GM21423 (cell line): ENCODE data around the gene SHE.

Experiments
- ATAC-seq: cut with Tn5 transposase; IDR thresholded peaks from one replicate; pipeline ENCODE4 v1.9.1; 2021; ENCODE audit warnings: mild to moderate bottlenecking, moderate library complexity; ENCODE audit not compliant: unreplicated experiment

Gene SHE

DNA sequence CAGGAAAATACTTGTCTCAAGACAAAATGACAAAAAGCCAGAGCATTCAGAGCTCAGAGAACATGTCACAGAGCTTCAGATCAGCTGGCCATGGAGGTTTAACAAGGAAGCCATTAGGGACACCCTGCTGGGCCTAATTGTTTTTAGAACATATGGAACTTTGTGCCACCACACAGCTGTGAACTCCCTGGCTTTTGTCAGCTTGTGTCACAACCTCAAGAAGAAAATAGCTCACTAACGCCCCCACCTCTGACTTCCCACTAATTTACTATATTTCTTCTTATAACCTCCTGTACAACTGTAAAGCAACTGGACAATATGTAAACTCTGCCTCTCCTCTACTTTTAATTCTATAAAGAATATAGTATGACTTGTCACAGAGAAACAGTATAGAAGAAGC is 21.2 kb downstream of the SHE start:
- ATAC-seq = no peak

DNA sequence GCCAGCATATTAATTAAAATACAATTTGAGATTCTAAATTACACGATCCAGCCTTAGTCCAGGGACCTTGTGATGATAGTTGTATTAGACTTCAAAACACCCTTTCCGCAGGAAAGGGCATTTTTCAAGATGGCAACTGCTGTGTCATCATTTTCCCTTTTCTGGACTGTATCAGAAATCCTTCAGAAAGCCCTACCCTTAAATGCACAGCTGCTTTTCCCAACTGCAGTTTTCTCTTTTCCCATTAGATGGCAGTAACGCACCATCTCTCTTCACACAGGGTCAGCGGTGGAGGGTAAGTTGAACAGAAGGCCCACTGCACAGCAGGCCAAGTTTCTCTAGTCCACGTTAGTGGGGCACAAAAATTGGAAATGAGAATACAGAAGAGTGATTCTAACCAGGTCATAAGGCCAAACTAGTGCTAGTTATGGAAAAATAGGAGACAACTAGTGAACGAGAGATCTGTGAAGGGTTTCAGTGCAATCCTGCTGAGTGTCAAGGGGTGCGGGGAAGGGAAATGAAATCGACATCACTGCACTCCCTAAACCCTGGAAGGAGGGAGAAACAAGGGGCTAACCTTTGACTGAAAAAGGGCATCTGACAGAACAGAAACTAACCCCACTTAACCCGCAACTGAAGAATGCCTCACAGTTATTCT is 22.3 kb downstream of the SHE start:
- ATAC-seq = no peak

DNA sequence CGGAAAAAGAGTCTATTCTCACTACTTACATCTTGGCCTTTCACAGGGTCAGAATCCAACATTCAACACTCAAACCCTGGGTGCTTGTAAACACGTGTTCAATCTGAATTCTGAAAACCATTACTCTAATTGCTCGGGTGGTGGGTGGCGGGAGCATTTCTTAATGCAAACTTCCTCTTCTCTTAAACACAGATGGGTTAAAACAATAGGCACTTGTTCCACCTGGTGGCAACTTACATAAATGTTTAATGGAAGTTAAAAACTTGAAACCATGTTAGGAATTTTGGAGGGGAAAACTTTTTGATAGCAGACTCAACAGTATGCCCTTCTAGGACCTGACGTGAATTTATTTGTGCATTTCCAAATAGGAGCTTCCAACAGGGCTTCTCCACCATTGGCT is 23.6 kb downstream of the SHE start:
- no peak for ATAC-seq

DNA sequence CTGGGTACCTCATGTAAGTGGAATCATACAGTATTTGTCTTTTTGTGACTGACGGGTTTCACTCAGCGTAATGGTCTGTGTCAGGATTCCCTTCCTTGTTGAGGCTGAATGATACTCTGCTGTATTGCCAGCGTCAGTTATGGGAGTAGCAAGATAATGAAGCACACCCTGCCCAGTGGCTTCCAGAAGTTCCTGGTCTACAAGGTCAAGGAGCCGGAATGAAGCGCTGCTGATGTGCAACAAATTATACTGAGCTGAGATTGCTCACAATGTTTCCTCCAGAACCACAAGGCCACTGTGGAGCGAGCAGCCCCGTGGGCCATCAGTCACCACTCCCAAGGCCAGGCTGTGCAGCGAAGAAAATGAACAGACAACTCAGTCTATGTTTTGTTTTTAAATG is 24.2 kb downstream of the SHE start:
- ATAC-seq = no peak

DNA sequence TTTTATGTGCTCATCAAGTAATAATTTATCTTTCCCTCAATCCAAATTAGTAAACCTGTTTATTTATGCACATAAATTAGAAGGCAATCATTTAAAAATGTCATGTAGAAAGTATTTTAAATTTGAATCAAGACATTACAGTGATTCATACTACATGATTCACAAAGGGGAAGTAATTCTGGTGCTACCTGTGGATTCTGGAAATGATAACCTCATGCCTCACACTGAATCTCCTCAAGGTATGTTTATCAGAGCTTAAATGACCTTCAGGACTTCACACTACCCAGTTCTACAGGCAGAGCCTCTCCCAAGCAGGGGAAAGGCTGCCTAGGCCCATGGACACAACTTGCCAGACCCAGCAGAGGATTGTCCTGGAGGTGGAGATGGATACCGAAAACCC is 25.4 kb downstream of the SHE start:
- ATAC-seq = no peak

DNA sequence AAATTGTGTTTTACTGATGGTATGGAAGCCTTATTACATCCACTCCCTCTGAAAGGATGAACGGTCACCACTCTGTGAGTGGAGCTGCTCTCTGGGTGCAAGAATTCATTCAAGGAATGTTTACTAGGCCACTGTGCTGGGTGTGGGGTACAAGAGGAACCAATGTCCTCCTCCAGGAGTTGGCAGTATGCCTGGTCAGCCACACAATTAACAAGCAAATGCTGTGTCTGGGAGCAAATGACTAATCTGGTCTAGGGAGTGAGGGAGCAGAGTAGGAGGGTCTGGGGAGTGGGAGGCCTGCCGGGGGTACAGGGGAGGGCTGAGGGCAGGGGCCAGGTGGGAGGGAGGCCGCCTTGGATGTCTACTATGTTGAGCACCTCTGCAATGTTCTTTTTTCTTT is 27.4 kb downstream of the SHE start:
- no peak for ATAC-seq

DNA sequence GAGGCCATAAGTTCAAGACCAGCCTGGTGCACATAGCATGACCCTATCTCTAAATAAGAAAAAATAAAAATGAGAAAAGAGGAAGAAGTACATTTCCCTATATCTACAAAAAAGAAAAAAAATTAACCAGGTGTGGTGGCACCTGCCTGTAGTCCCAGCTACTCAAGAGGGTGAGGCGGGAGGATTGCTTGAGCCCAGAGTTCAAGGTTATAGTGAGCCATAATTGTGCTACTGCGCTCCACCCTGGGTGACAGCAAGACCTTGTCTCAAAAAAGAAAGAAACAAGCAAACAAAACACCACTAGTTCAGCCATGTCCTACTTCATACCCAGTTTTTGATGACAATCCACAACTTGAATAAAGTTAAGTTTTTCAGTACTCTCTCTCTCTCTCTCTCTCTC is 30.9 kb downstream of the SHE start:
- no peak for ATAC-seq

DNA sequence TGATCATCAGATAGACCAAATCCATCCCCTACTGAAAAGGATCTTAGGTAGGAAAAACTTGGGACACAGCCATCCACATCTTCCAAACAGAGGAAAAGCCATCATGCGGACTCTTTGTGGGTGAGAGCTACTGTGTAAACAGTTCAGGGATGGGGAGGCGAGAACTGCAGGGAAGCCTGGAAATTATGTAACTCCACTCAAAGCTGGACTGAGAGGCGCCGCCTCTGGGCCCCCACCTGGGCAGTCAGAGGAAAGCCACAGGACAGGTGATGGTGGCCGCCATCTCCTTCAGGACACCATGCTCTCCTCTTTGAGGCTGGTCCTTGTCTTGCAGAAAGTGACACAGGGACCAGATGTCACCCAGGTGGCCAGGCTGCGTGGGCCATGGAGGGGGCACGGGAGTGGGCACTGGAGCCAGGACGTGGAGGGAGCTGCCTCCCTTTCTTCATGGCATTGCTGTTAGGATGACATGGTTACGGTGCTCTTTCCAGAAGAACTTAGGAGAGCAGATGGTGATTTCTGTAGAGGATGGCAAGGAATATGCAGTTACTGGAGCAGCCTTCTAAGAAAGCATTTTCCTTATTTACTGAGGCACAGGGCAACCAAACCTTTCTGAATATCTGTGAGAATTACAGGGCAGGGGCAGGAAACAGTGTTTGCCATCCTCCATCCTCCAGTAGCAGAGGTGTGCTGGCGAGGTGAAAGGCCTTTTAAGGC is 32.2 kb downstream of the SHE start:
- no peak for ATAC-seq

DNA sequence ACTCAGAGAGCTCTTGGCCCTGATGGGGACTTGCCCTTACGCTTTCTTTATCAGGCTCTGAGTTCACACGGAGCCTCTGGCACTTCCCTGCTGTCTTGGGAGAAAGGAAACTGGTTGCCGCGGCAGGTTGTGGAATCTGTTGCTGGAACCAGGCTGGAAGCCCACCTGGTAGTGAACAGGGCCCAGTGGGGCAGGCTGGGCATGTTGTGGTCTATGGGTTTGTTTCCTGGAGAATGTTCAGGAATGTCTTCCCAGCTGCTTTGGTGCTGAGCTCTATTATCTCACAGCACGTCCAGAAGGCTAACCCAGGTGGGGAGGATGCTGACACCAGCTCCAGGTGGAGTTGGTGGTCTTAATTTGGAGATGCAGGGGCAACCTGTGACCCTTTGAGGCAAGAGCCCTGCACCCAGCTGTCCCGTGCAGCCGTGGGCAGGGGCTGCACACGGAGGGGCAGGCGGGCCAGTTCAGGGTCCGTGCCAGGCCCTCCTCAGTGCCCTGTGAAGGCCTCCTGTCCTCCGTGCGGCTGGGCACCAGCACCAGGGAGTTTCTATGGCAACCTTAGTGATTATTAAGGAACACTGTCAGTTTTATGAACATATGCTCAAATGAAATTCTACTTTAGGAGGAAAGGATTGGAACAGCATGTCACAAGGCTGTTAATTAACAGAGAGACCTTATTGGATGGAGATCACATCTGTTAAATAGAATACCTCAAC is 33.5 kb downstream of the SHE start:
- ATAC-seq = no peak

DNA sequence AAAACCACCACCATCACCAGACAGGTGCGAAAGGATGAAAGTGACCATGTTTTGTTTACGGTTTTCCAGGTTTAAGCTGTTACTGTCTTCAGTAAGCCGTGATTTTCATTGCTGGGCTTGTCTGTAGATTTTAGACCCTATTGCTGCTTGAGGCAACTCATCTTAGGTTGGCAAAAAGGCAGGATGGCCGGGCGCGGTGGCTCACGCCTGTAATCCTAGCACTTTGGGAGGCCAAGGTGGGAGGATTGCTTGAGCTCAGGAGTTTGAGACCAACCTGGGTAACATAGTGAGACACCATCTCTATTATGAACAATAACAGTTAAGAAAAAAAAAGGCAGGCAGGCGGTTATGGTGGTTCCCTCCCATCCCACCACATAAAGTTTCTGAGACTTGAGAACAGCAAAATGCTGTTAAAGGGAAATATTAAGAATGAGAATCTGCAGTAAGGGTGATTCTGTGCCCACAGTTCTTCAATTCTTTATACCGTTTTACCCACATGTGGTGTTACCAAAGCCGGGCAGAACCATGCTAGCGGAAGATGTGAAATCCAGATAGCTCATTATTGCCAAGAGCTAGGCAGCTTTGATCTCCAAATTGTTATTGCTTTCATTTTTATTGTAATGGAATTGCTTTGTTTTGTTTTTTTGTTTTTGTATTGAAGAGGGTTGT is 34.6 kb downstream of the SHE start:
- ATAC-seq = no peak

DNA sequence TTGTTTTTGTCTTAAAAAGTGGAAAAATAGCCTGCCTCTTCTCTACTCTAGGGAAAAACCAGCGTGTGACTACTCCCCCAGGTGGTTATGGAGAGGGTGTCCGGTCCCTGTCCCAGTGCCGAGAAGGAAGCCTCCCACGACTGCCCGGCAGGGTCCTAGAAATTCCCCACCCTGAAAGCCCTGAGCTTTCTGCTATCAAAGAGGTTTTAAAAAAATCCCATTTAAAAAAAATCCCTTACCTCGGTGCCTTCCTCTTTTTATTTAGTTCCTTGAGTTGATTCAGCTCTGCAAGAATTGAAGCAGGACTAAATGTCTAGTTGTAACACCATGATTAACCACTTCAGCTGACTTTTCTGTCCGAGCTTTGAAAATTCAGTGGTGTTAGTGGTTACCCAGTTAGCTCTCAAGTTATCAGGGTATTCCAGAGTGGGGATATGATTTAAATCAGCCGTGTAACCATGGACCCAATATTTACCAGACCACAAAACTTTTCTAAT is 35.2 kb downstream of the SHE start:
- no peak for ATAC-seq

DNA sequence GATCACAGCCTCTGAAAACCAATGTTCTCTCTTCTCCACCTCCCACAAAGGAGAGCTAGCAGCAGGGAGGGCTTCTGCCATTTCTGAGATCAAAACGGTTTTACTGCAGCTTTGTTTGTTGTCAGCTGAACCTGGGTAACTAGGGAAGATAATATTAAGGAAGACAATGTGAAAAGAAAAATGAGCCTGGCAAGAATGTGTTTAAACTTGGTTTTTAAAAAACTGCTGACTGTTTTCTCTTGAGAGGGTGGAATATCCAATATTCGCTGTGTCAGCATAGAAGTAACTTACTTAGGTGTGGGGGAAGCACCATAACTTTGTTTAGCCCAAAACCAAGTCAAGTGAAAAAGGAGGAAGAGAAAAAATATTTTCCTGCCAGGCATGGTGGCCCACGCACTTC is 36.0 kb downstream of the SHE start:
- no peak for ATAC-seq

DNA sequence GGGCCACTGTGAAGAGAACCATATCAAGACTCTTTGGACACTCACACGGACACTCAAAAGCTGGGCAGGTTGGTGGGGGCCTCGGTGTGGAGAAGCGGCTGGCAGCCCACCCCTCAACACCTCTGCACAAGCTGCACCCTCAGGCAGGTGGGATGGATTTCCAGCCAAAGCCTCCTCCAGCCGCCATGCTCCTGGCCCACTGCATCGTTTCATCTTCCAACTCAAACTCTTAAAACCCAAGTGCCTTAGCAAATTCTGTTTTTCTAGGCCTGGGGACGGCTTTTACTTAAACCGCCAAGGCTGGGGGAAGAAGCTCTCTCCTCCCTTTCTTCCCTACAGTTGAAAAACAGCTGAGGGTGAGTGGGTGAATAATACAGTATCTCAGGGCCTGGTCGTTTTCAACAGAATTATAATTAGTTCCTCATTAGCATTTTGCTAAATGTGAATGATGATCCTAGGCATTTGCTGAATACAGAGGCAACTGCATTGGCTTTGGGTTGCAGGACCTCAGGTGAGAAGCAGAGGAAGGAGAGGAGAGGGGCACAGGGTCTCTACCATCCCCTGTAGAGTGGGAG is 36.5 kb downstream of the SHE start:
- no peak for ATAC-seq

DNA sequence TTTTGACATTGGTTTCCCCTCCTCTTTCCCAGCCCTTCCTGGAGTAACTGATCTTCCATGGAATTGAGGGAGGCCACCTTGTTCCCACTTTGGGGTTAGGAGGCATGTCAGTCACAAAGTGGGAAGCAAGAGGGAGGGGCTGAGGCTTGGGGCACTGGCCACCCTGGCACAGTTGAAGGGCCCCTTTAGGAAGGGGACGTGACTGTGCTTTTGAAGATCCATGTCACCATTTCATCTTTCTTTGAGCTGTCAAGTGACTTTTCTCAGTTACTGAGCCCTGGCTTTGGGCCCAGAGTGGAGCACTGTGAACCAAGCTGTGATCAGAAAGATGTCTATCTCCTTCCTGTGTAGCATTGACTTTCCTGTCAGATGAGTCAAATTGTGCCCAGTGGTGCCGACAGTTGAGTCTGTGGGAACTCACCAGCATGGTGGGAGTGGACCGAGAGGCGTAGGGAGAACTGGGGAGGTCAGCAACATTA is 38.7 kb downstream of the SHE start:
- ATAC-seq = no peak

DNA sequence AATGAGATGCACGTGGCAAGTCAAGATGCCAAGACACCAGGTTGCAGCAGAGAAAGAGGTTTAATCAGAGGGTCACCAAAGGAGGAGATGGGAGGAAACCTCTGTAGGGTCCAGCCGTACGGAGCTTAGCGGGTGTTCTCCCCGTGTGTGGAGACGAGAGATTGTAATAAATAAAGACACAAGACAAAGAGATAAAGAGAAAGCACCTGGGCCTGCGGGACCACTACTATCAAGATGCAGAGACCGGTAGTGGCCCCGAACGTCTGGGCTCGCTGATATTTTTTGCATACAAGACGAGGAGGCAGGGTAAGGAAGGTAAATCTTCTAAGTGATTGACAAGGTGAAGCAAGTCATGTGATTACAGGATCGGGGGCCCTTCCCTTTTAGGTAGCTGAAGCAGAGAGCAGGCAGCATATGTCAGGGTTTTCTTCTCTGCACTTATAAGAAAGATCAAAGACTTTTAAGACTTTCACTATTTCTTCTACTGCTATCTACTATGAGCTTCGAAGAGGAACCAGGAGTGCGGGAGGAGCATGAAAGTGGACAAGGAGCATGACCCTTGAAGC is 41.4 kb downstream of the SHE start:
- ATAC-seq = no peak

DNA sequence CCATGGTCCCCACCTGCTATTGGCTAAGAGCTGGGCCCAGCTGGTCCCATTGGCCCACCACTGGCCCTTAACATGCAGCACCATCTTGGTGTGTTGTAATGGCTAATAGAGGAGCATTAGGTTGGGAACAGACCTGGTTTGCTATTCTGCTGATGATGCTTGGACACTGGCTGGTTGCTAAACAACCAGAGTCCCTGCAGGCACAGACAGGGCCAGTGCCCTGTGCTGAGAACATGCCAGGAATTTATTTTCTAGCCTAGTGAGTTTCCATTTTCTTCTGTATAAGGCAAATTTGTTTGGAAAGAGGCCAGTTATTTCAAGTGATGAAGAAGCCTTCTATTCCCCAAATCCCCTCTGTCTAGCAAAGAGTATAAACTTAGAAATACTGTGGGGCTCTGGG is 43.1 kb downstream of the SHE start:
- no peak for ATAC-seq

DNA sequence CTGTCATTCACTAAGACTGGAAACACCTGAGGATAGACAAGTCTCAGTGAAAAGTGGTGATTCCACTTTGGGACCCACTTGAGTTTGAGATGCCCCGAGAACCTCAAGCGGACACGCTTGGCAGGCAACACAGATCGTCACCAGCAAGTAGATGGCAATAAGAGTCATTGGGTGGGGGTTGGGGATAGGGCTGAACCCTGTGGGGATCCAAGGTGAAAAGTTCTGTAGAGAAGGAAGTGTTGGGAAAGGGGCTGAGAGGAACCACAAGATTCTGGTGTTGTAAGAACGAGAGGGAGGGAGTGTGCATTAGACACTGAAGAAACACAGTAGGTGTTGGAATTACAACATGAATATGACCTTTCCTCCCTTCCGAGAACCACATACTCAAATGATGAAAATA is 45.6 kb downstream of the SHE start:
- ATAC-seq = no peak

DNA sequence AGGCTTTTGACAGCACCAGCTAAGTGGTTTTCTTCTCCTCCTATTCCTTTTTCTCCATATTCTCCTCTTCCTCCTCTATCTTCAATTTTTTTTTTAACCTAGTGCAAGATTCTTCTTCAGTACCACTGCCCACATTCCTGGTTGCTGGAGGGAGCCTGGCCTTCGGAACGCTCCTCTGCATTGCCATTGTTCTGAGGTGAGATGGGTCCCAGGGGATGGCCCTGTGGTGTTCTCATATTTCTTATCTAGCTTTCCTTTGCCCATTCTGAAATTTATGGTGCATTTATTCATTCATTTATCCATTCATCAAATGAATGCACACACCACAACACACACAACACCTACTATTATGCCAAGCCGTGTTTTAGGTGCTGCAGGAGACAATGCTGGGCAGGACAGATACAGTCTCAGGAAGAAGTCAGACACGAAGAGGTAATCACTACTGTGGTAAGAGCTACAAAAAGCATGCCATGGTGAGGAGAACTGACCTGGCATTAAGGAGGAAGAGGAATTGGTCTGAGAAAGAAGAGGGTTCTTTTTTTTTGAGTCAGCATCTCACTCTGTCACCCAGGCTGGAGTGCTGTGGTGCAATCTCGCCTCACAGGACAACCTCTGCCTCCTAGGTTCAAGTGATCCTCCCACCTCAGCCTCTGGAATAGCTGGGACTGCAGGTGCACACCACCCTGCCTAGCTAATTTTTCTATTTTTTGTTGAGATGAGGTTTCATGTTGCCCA is 47.7 kb downstream of the SHE start:
- no peak for ATAC-seq

DNA sequence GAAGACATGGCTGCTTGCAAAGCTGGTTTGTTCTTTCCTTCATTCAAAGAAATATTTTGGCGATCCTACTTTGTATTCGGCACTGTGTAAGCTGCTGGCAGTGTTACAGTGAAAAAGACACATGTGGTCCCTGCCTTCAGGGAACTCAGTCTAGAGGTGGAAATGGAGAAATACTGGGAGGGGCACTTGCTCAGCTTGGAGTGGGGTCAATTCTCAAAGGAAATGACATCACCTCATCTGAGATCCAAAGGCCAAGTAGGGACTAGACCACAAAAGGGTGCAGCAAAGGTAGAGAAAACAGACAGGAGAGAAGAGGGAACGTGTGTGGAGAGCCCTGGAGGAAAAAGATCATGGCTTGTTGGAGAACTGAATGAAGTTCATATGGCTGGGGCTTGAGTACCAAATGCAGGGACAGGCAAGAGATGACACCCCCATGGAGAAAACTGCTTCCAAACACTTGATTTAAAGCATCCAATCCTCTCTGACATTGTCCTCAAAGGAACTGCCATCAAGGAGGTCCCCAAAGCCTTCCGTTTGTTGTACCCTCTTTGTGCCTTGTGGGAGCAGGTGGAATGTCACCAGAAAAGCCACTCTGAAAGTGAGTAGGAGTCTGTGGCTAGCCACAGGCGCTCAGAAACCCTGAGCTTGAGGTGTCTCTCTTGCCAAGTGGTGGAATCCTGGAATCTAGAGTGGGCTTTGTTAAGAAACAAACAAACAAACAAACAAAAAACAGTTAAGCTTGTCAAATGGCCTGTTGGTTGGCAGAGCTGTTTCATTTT is 48.4 kb downstream of the SHE start:
- ATAC-seq = no peak
